OCI-LY7 (cell line): ENCODE measurements around the gene PDK2.

Source experiments
- EZH2phosphoT487 ChIP-seq: fragments of 200-600 bp; sonication (generic); IDR thresholded peaks from 2 replicates; pipeline ENCODE4 v1.6.1; 2018; ENCODE audit warnings: low read depth, borderline replicate concordance, mild to moderate bottlenecking, mixed run types, antibody characterized with exemption, low read length, moderate library complexity, mixed read lengths
- TF ChIP-seq, protein P1 (sequence below): fragments of 200-600 bp; sonication (generic); conservative IDR thresholded peaks from 2 replicates; pipeline ENCODE4 v1.5.1; 2014; ENCODE audit warnings: mild to moderate bottlenecking, antibody characterized with exemption, low read length, moderate library complexity, mixed read lengths

DNA sequence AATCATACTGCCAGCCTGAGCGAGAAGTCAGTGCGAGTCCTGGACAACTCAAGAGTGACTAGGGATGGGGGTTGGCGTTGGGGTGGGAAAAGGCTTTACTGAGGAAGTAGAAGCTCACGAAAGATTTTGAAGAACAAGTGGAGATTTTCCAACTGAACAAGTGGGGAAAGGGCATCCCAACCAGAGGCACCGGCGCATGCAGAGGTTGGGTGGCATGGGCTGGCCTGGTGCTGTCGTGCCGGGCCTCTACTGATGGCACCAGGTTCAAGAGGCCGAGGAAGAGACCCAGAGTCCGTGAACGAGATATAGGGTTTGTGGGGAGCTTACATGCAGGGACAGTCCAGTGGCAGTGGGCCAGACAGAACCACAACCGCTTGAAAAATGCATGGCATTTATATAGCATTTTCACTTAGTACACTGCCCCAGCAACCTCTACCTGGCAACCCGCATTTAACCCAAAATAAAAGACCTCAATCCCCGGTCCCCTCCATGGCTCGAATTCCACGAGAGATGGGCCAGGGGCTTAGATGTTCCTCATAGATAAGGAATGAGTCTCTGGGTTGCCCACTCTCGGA is 46.9 kb upstream of the PDK2 start:
- no peak for TF ChIP-seq EZH2phosphoT487
- TF ChIP-seq, protein P1, sequence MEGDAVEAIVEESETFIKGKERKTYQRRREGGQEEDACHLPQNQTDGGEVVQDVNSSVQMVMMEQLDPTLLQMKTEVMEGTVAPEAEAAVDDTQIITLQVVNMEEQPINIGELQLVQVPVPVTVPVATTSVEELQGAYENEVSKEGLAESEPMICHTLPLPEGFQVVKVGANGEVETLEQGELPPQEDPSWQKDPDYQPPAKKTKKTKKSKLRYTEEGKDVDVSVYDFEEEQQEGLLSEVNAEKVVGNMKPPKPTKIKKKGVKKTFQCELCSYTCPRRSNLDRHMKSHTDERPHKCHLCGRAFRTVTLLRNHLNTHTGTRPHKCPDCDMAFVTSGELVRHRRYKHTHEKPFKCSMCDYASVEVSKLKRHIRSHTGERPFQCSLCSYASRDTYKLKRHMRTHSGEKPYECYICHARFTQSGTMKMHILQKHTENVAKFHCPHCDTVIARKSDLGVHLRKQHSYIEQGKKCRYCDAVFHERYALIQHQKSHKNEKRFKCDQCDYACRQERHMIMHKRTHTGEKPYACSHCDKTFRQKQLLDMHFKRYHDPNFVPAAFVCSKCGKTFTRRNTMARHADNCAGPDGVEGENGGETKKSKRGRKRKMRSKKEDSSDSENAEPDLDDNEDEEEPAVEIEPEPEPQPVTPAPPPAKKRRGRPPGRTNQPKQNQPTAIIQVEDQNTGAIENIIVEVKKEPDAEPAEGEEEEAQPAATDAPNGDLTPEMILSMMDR: no peak
